ENCODE measurements around the gene NINJ2. TPM values are rescaled to one million over a fixed set of nuclear protein-coding genes. Genes with fewer than 3 reads are reported as not detected.

The NINJ2 gene
- total RNA-seq, 1 experiment from 2014 or later, result 0.24 TPM

- no peaks in the 10 kb centered on the region for H3K27me3 ChIP-seq (ENCODE audit: insufficient read depth, low read length)
- no peak for DNase-seq
- H3K56ac ChIP-seq (ENCODE audit: insufficient read length, low read depth, low read length), result no peak overlapping the region
- H3K9me3 ChIP-seq (ENCODE audit: control insufficient read depth, low read depth, low read length), result no peaks in the 10 kb centered on the region
- H2BK5ac ChIP-seq (ENCODE audit: insufficient read length, low read length), result no peak overlapping the region
- no peak overlapping the region for H3K9ac ChIP-seq (ENCODE audit: extremely low read depth, insufficient read length, low read length)
- no peak overlapping the region for H3K14ac ChIP-seq (ENCODE audit: insufficient read depth, low read length)
- no peak overlapping the region for H3K23ac ChIP-seq (ENCODE audit: insufficient read length, low read depth, low read length)
- Mint-ChIP-seq H3K27ac (no peak overlapping the region; a peak in 1 of 7 replicates), H3K9me3 (peaks cover 0 to 4% of the 10 kb centered on the region in 2 experiments; a peak in 1 of 5 replicates), H3K4me3 (no peak overlapping the region), H3K36me3 (ENCODE audit: insufficient read depth in 1 of 3, low read depth in 3 of 3) (no peaks in the 10 kb centered on the region; a peak in 1 of 7 replicates), H3K4me1 (peaks cover 22 to 24% of the 10 kb centered on the region in 2 experiments), H3K27me3 (ENCODE audit: low read depth) (no peaks in the 10 kb centered on the region; the same call in 1 of the 2 replicates)
- H2BK120ac ChIP-seq (ENCODE audit: low read depth, low read length, poor library complexity, severe bottlenecking), result no peak overlapping the region
- H3K4me1 ChIP-seq (ENCODE audit: insufficient read depth, low read length), result peaks cover 2% of the 10 kb centered on the region; the same call in 1 of the 2 replicates
- no peak overlapping the region for H2AFZ ChIP-seq (ENCODE audit: low read length)
- no peaks in the 10 kb centered on the region for H3K23me2 ChIP-seq (ENCODE audit: insufficient read length, low read depth, low read length, poor library complexity, severe bottlenecking)
- no peak overlapping the region for H4K8ac ChIP-seq (replicated peaks; ENCODE audit: insufficient read length, low read depth, low read length)
- WGBS (ENCODE audit: extremely low coverage, insufficient read length, low lambda C conversion rate), result no CpG with 5 or more reads among the region's 5 CpGs
- no peak overlapping the region for H4K91ac ChIP-seq (ENCODE audit: insufficient read length, low read depth, low read length)
- no peak overlapping the region for H3K18ac ChIP-seq (ENCODE audit: insufficient read length, low read depth, low read length)
- H3K79me2 ChIP-seq (ENCODE audit: insufficient read depth, low read length), result no peaks in the 10 kb centered on the region
- H3K27ac ChIP-seq (ENCODE audit: insufficient read length, low read depth, low read length), result no peak overlapping the region
- no peak overlapping the region for H4K5ac ChIP-seq (ENCODE audit: insufficient read length, low read depth, low read length)
- no peak overlapping the region for H2BK15ac ChIP-seq (ENCODE audit: low read depth, low read length)
- H3K4ac ChIP-seq (ENCODE audit: low read depth, low read length), result no peak overlapping the region
- no peak overlapping the region for H2BK20ac ChIP-seq (ENCODE audit: low read depth, low read length, poor library complexity, severe bottlenecking)
- no peaks in the 10 kb centered on the region for H4K20me1 ChIP-seq (ENCODE audit: control insufficient read depth, insufficient read depth, insufficient read length)
- H3T11ph ChIP-seq (ENCODE audit: low read length), result no peak overlapping the region
- no peak overlapping the region for H3K4me2 ChIP-seq (ENCODE audit: insufficient read depth, insufficient read length, low read length)
- H3K79me1 ChIP-seq (ENCODE audit: insufficient read depth, low read depth, low read length, poor library complexity, severe bottlenecking), result no peaks in the 10 kb centered on the region
- H2BK12ac ChIP-seq (ENCODE audit: insufficient read length, low read depth, low read length), result no peak overlapping the region
- no peak overlapping the region for H2AK5ac ChIP-seq (ENCODE audit: insufficient read length, low read length)
- no peak for TF ChIP-seq CTCF (conservative IDR thresholded peaks at IDR 0.05)
These were observed 41.4 kb upstream of the NINJ2 start for GRCh38 chr12:704516-705242.

All from H9 (cell line).